GM21737 (cell line): Measurements from ENCODE around the gene EXOC4.
"Not testable (repeated sequence)": the region's sequence is repeated elsewhere in the genome, so short reads cannot be mapped to it uniquely, and the experiment has no call there.

Experiments
- ATAC-seq: cut with Tn5 transposase; IDR thresholded peaks from one replicate; pipeline ENCODE4 v1.9.1; 2021; ENCODE audit warnings: mild to moderate bottlenecking, moderate library complexity; ENCODE audit not compliant: unreplicated experiment

The EXOC4 gene

DNA sequence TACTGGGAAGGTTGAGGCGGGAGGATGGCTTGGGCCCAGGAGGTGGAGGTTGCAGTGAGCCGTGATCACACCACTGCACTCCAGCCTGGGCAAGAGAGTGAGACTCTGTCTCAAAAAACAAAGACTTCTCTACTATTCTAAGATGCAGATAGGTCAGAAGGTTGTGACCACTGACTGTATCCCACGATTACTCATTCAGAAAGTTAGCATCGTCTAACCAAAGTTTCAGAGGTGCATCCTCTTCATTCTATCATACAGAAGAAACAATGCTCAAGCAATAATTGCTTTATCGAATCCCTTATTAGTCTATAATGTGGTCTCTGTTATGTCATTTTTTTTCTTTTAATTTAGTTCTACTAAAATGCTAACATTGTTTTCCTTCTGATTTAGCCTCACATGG lies 525.6 kb downstream of the EXOC4 start:
- ATAC-seq = peak; percentile 93

GRCh38 chr7:133779538-133779937 lies 526.7 kb downstream of the EXOC4 start:
- not testable (repeated sequence) for ATAC-seq

- ATAC-seq = no peak
Measured at GRCh38 chr7:133780912-133781311, 528.0 kb downstream of the EXOC4 start.

DNA sequence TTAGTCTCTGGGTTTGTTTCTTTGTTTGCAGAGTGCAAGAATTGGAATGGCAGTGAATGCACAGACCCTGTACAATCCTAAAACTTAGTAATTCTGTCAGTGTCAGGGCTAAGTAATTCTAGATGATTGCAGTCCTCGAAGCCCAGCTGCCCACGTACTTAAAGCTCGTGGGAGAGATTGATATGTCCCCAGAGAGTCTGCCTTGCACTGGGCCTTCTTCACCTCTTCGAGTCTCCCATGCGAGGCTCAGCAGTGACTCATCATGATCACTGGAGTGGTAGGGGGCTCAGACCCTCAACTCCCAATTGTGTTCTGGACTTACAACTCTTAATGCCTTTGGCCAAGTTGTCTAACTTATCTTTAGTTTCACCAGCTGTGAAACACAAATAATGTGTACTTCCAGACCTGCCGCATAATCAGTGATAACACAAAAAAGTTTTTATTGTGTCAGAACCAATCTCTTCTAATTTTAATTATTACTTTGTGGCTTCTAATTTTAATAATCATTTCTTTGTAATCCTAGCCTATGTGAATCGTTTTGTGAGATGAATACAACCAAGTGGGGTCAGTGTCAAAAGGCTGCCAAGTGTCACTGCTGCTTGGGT lies 528.7 kb downstream of the EXOC4 start:
- no peak for ATAC-seq

DNA sequence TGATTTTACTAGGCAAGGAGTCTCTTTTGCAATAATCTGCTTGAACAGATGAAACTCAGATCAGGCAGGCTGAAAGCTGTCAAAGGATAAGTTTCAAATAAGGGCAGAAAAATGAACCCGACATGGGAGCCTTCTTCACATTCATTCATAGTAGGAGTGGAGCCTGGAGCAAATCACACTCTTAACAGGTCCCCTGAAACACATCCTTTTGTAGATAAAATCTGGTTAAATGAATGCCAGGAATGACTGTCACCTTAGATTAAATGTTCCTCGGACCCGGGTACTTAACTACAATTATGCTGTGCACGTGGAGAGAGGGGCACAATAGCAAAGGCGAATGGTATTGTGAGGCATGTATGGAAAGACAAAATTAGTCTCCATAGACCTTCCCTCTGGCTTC lies 529.6 kb downstream of the EXOC4 start:
- no peak for ATAC-seq

DNA sequence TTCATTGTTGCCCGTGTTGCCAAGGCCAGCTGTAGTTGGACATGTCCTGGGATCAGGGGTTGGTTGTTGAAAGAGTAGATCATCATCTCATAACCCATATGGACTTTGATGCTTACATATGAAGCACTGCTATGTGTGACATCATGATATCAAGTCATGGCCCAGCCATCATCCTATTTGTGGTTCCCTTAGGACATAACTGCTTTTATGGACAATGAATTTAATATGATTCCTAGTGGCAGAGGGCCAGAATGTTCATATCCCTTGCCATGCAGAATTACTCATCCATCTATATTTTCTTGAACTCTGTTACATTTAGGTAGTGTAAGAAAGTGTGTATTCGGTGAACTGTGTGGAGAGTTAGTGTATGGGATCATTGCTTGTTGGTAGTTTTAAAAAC lies 530.4 kb downstream of the EXOC4 start:
- no peak for ATAC-seq

GRCh38 chr7:133784486-133785001 lies 531.7 kb downstream of the EXOC4 start:
- no peak for ATAC-seq

DNA sequence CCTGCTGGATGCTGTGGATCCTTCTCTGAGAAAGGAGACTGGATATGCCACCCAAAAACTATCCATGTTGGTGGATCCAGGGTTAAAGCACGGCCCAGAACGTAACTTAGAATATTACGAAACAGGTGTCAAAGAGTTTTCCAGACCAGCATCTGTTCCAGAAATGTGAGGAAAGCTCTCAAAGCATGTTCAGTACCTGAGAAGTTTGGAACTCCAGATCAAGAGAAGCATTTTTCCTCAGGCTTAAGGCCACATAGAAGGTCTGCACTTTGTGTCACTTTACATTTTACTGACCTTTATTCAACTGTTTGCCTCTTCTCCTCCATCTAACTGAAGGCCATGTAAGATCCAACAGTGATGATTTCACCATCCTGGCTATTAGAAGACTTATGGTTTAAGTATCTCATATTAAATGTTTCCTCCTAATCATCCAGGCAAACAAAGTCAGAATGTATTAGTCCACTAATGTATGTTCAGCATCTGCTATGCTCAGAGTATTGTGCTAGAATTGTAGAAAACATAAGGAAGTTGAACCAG lies 533.6 kb downstream of the EXOC4 start:
- no peak for ATAC-seq

DNA sequence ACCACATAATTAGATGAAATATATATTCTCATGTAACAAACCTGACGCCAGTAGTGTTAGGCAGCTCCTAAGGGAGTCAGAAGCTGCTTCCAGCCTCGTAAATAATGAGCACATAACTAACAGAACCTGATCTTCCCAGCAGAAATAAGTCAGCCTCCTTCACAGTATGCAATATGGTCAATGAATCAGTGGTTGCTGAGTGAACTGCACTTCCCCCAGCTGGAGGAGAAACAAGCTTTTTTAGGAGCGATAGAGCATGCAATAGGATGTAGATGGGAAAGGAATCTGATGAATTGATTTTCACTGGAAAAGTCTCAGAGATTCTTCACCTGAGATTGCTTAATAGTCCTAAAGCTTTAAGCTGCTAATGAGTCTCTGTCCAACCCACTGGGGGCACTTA lies 537.1 kb downstream of the EXOC4 start:
- ATAC-seq = no peak

- ATAC-seq = no peak
Measured at GRCh38 chr7:133790911-133791310, 538.0 kb downstream of the EXOC4 start.

DNA sequence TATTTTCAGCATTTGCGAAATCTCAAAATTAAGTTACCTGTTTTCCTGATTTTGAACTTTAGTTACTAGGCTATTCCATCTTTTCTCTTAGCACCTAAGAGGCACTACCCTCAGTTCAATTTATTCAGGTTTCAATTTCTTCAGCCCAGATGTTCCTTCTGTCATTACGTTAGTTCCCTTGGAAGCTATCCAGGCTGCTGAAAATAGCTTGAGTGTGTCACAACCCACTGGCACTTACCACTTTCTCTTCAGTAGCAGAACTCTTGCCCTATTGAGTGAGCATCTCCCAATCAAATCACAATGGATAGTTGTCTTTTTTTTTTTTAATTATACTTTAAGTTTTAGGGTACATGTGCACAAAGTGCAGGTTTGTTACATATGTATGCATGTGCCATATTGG lies 541.6 kb downstream of the EXOC4 start:
- ATAC-seq = no peak

GRCh38 chr7:133795068-133795665 lies 542.3 kb downstream of the EXOC4 start:
- no peak for ATAC-seq

DNA sequence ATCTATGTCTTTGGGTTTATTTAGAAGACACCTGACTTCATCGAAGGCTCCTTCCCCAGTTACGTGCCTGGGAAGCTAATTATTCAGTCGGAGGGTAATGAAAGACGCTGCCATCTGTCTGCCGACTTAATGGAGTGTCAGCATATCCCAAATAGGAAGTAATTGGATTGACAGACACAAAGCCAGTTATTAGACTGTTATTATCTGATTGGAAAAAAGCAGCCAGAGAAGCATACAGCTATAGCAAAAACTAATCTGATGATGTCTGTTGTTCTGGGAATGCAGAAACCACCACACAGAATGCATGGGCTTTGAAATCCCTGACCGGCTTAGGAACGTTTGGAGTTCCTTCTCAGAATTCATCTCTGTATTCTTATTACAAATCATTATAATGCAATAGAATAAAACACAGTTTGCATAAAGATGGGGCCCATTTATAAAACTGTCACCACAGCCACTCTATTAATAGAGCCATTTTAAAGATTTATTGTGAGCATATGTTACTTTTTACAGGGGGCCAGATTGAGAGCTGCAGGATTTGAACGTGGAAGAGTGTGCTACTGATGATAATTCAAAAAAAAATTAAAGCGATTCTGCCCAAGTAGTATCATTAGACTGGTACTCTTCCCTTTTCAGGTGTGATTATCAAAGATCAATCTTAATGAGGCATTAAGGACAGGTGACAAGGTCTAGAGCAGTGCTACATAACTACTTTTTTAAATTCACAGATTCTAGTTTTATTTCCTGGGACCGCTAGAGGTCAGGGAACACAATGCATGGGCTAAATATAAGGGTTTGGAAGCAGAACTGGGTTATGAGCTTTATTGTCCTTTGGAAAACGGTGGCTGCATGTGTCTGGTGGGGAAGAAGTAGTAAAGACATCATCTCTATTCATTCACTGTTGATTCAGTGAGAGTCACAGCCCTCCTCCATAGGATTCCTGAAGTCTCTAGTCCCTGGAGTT lies 544.2 kb downstream of the EXOC4 start:
- ATAC-seq = no peak

- ATAC-seq = no peak
Measured at GRCh38 chr7:133797818-133798520, 545.1 kb downstream of the EXOC4 start.

DNA sequence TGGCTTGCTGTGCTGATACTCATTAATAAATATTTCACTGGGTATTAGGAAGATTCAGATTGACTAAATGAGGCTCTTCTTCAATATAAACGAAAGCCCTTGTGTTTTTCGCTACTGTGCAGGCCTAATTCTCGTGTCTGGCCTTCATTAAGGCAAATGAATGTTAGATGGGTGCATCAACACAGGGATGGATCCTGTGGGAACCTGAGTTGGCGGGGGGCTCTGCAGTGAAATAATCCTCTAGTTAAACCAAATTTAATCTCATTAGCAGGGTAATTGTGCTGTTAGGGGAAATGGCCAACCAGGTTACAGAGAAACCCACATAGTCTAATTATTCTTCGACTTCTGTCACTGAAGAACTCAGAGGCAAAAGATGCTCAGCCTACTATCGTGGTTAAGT lies 548.5 kb downstream of the EXOC4 start:
- no peak for ATAC-seq

GRCh38 chr7:133804127-133804526 lies 551.2 kb downstream of the EXOC4 start:
- ATAC-seq = no peak

DNA sequence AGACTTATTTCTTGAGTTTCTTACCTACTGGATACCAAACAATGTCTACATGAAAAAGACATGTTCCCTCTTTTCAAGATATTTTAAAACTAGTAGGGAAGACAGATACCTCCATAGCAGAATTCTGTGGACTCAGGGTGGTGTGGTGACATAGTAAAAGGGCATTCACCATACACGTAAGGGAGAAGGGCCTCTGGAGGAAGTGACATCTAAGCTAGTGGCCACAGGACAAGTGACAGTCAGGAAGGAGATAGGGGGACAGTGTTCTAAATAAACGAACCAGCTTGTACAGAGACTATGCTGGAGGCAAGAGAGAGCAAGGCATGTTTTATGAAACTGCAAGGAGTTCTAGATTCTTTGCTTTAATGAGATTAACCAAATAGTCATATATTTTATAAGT lies 552.5 kb downstream of the EXOC4 start:
- no peak for ATAC-seq

DNA sequence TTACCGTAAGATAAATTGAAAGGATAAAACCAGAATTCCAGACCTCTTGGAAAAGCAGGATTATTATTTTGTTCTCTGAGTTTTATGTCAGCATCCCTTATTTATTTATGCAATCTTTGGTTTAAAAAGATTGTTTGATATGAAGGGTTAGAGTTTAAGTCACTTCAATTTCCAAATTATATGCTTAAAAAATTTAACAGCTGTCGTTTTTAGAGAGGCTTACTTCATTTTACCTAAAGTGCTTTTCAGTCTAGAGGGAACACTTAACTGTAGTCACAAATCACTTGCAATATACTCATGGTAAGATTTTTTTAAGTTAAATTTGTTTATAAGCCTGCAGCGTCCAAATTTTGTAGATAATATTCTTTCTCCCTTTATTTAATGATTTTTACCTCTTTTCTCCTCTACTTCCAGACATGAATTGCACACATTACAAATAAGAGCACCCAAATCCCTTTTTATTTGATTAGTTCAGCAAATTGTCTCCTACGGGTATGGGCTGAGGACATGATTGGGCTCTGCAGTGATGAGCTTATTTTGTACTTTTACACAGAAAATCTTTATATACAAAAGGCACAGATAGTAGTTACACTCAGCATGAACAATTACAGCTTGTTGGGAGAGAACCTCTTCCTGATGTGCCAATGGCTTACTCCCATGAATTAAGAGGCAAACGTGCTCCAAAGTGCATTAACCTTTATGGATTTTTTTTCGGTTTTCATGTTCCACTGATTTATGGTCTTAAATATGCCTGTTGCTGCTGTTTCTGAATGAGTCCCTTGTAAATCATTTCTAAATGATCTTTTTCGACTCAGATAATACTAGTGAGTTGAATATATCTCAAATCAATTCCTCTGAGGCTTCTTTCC lies 555.0 kb downstream of the EXOC4 start:
- no peak for ATAC-seq

DNA sequence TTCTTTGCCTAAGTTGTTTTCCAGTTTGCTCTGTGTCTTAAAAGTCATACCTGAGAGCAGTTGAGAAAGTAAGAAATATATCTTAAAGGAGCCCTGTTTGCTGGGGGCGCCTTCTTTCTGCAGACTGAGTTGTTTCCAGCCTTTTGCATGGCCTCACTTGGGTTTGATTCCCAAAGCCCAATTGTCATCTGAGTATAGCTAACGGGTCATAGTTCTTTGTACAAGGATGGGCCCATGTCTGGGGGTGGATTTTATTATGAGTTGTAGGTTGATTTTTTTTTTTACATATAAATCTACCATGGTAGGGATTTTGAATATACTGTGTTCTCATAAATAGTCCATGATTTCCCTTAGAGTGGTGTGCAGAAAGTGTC lies 555.6 kb downstream of the EXOC4 start:
- ATAC-seq = no peak

- no peak for ATAC-seq
Measured at GRCh38 chr7:133812877-133813276, 560.0 kb downstream of the EXOC4 start.
